ENCODE results near the gene GLT8D2. TPM values are rescaled to one million over a fixed set of nuclear protein-coding genes. Genes with fewer than 3 reads are reported as not detected.

GLT8D2 gene
- total RNA-seq, 1 experiment from 2014 or later: 1.2 TPM

Other genes starting within 250 kb of the GLT8D2 start
- gene NT5DC3, start 209.0 kb downstream of the GLT8D2 start, total RNA-seq (2014; rRNA removed; shearing (Covaris generic)): 34.6 and 37.9 TPM in 2 replicates
- gene HSP90B1, start 119.8 kb downstream of the GLT8D2 start, total RNA-seq (2014; rRNA removed; shearing (Covaris generic)): 982 and 1,069 TPM in 2 replicates
- 28.5 and 29.0 TPM in 2 replicates for gene TDG, start 84.3 kb downstream of the GLT8D2 start, total RNA-seq (2014; rRNA removed; shearing (Covaris generic))
- 9.4 and 10.8 TPM in 2 replicates for gene HCFC2, start 14.3 kb upstream of the GLT8D2 start, total RNA-seq (2014; rRNA removed; shearing (Covaris generic))
- 19.0 and 22.1 TPM in 2 replicates for gene NFYB, start 88.0 kb upstream of the GLT8D2 start, total RNA-seq (2014; rRNA removed; shearing (Covaris generic))
- 481 and 552 TPM in 2 replicates for gene TXNRD1, start 165.6 kb upstream of the GLT8D2 start, total RNA-seq (2014; rRNA removed; shearing (Covaris generic))

Data from SK-MEL-5 (cell line).